Liver (tissue), 9 donors: Measurements from ENCODE around the gene RAD50. TPM values are rescaled to one million over a fixed set of nuclear protein-coding genes. Genes with fewer than 3 reads are reported as not detected.
A peak's percentile ranks its signal among the peaks of the same experiment; 100 is the strongest.

ENCODE experiments used
- DNase-seq: peaks from one replicate; pipeline ENCODE4 v3.0.0-alpha.2; 2017; ENCODE audit warnings: low spot score
- H3K27ac ChIP-seq, 2 donors: one replicate each; pipeline ENCODE4 v1.7.0; 2013; ENCODE audit warnings: inconsistent platforms in 2 of 2, low read length in 2 of 2, control low read depth in 1 of 2, low read depth in 1 of 2, mild to moderate bottlenecking in 1 of 2
- H3K27me3 ChIP-seq, 4 donors: one replicate each; pipeline versions ENCODE4 v1.6.1 to v1.7.0; 2013; ENCODE audit warnings: low read length in 3 of 4, inconsistent platforms in 1 of 4, mild to moderate bottlenecking in 1 of 4, moderate library complexity in 1 of 4; ENCODE audit not compliant: control insufficient read depth in 4 of 4, insufficient read depth in 4 of 4
- H3K36me3 ChIP-seq, 4 donors: one replicate each; pipeline versions ENCODE4 v1.6.1 to v1.7.0; 2013; ENCODE audit warnings: low read length in 3 of 4, mild to moderate bottlenecking in 3 of 4, low read depth in 1 of 4, moderate library complexity in 1 of 4; ENCODE audit not compliant: control insufficient read depth in 4 of 4, insufficient read depth in 3 of 4
- H3K4me1 ChIP-seq, 4 donors: one replicate each; pipeline versions ENCODE4 v1.6.1 to v1.7.0; 2013; ENCODE audit warnings: low read length in 3 of 4, mild to moderate bottlenecking in 3 of 4, moderate library complexity in 1 of 4; ENCODE audit not compliant: control insufficient read depth in 4 of 4, insufficient read depth in 4 of 4
- H3K4me3 ChIP-seq, 3 donors: one replicate each; pipeline versions ENCODE4 v1.6.1 to v1.7.0; 2013; ENCODE audit warnings: low read length in 3 of 3, control low read depth in 1 of 3, low read depth in 1 of 3, mild to moderate bottlenecking in 1 of 3
- H3K9ac ChIP-seq, 2 donors: one replicate each; pipeline ENCODE4 v1.7.0; 2013; ENCODE audit warnings: low read length in 2 of 2, mild to moderate bottlenecking in 2 of 2, moderate library complexity in 2 of 2, control low read depth in 1 of 2, low read depth in 1 of 2
- H3K9me3 ChIP-seq, 4 donors: one replicate each; pipeline versions ENCODE4 v1.6.1 to v1.7.0; 2013; ENCODE audit warnings: low read length in 3 of 4; ENCODE audit not compliant: control insufficient read depth in 4 of 4
- CTCF ChIP-seq: fragments of 150-350 bp; IDR thresholded peaks from 2 replicates; pipeline ENCODE4 v1.5.1; 2017; ENCODE audit warnings: improper control_type of control experiment, low read depth, low read length; ENCODE audit not compliant: missing input control
- EGR1 ChIP-seq, 2 donors: IDR thresholded peaks; 2 replicates each; pipeline ENCODE4 v1.6.1; 2016 to 2018; ENCODE audit warnings: antibody characterized with exemption in 2 of 2, low read depth in 2 of 2
- FOXA1 ChIP-seq: IDR thresholded peaks from 2 replicates; pipeline ENCODE4 v1.6.1; 2016; ENCODE audit warnings: antibody characterized with exemption
- FOXA2 ChIP-seq: IDR thresholded peaks from 2 replicates; pipeline ENCODE4 v1.6.1; 2016; ENCODE audit warnings: antibody characterized with exemption
- GABPA ChIP-seq, 2 donors: IDR thresholded peaks in 1 of 2; conservative IDR thresholded peaks in 1 of 2; 2 replicates each; pipeline ENCODE4 v1.6.1; 2016; ENCODE audit warnings: antibody characterized with exemption in 2 of 2, mild to moderate bottlenecking in 1 of 2, moderate library complexity in 1 of 2
- HNF4A ChIP-seq, 2 donors: conservative IDR thresholded peaks; 2 replicates each; pipeline ENCODE4 v1.6.1; 2016; ENCODE audit warnings: antibody characterized with exemption in 2 of 2, mild to moderate bottlenecking in 2 of 2
- HNF4G ChIP-seq: IDR thresholded peaks from 2 replicates; pipeline ENCODE4 v1.6.1; 2016; ENCODE audit warnings: antibody characterized with exemption
- JUND ChIP-seq, 2 donors: IDR thresholded peaks; 2 replicates each; pipeline ENCODE4 v1.6.1; 2016; ENCODE audit warnings: antibody characterized with exemption in 2 of 2
- NR2F2 ChIP-seq: IDR thresholded peaks from 2 replicates; pipeline ENCODE4 v1.6.1; 2016; ENCODE audit warnings: antibody characterized with exemption
- RXRA ChIP-seq, 2 donors: IDR thresholded peaks; 2 replicates each; pipeline ENCODE4 v1.6.1; 2017 to 2018; ENCODE audit warnings: antibody characterized with exemption in 2 of 2, mild to moderate bottlenecking in 1 of 2
- SP1 ChIP-seq: IDR thresholded peaks from 2 replicates; pipeline ENCODE4 v1.6.1; 2018; ENCODE audit warnings: antibody characterized with exemption, mild to moderate bottlenecking
- TAF1 ChIP-seq: conservative IDR thresholded peaks from 2 replicates; pipeline ENCODE4 v1.6.1; 2016; ENCODE audit warnings: antibody characterized with exemption, mild to moderate bottlenecking
- YY1 ChIP-seq: IDR thresholded peaks from 2 replicates; pipeline ENCODE4 v1.6.1; 2016; ENCODE audit warnings: antibody characterized with exemption, mild to moderate bottlenecking
- ZBTB33 ChIP-seq: IDR thresholded peaks from 2 replicates; pipeline ENCODE4 v1.6.1; 2016; ENCODE audit warnings: antibody characterized with exemption
- WGBS: extraction: QIAGEN DNeasy Blood & Tissue Kit; methylation state at CpG from one replicate; pipeline ENCODE4 v1.1.7; 2013; 5-methylcytosine and 5-hydroxymethylcytosine counted together
- polyA plus RNA-seq, 2 donors: library from polyadenylated mRNA; stranded (reverse) in 1 of 2; unstranded in 1 of 2; fragments of 200-250 nt in 1 of 2; fragments of >200 nt in 1 of 2; fragmentation: Nextera tagmentation in 1 of 2; extraction: Ambion mirVana in 1 of 2; gene quantifications; one replicate each; pipeline versions ENCODE4 v1.2.1 to v1.2.3, GENCODE V29; 2013 to 2015
- total RNA-seq, 2 donors: library from RNA; depleted of rRNA; stranded (reverse); fragments of >200 nt; gene quantifications; one replicate each; pipeline ENCODE4 v1.2.3, GENCODE V29; 2014
- TF ChIP-seq, protein P1 (sequence below): IDR thresholded peaks from 2 replicates; pipeline ENCODE4 v1.6.1; 2016; ENCODE audit warnings: antibody characterized with exemption
- TF ChIP-seq, protein P2 (sequence below): IDR thresholded peaks from 2 replicates; pipeline ENCODE4 v1.6.1; 2016; ENCODE audit warnings: antibody characterized with exemption
- TF ChIP-seq, protein P3 (sequence below): IDR thresholded peaks from 2 replicates; pipeline ENCODE4 v1.6.1; 2016; ENCODE audit warnings: antibody characterized with exemption, mild to moderate bottlenecking
- donor health status: healthy.
- donor health status: healthy.
- donor health status: healthy.
- donor health status: healthy.
- donor health status: healthy.

RAD50 gene
- total and polyA plus RNA-seq, 4 donors = 6.1 to 18.7 (median 14.9) TPM

- TF ChIP-seq GABPA (IDR thresholded peaks at IDR 0.05 in 1 of 2, conservative IDR thresholded peaks at IDR 0.05 in 1 of 2) = no peak
- peak in 1 of 2 donors; percentile 25 for TF ChIP-seq JUND (IDR thresholded peaks at IDR 0.05)
- Histone ChIP-seq H3K9ac (no peak overlapping the region), H3K27me3 (no peaks in the 10 kb centered on the region), H3K4me3 (no peak overlapping the region), H3K9me3 (no peaks in the 10 kb centered on the region), H3K4me1 (no peaks in the 10 kb centered on the region), H3K27ac (no peak overlapping the region), H3K36me3 (no peaks in the 10 kb centered on the region)
- DNase-seq = no peak
- WGBS = 67% methylated on average over 7 of the region's 7 CpGs
Observed at GRCh38 chr5:132677191-132677590, 120.4 kb downstream of the RAD50 start.

DNA sequence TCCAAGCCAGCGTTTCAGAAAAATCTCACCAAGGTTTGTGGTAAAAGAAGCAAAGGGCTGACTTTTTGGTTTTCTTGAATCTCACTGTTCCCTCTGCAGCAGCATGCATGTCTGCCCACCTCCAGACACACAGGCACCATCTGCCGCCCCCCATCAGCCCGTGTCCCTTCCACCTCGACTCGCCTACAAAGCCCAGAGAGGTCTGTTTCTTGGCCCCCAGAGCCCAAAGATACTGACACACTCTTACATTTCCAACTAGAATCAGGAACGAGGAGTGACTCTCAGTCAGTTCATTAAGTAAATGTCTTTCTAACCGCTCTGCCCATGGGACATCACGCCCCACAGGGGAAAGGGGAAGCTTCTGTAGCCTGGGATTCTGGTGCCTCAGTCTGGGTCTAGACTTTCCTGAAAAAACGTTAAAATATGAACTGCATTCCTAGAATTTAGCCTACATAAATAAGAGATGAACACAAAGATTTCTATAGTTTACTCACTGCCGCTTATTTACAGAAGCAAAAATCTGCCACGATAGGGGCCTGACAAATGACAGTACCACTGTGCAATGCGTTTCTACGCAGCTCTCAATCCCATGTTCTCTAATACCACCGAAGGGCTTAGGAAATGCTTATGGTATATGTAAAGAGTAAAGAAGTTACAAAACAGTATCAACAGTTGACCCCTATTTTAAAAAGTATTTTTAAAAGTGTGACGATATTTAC is 121.1 kb downstream of the RAD50 start:
- Histone ChIP-seq H3K27me3 (no peaks in the 10 kb centered on the region), H3K9ac (no peak overlapping the region), H3K4me1 (no peaks in the 10 kb centered on the region), H3K9me3 (no peaks in the 10 kb centered on the region), H3K4me3 (no peak overlapping the region), H3K36me3 (no peaks in the 10 kb centered on the region), H3K27ac (no peak overlapping the region)
- TF ChIP-seq RXRA (IDR thresholded peaks at IDR 0.05) (no peak), GABPA (IDR thresholded peaks at IDR 0.05 in 1 of 2, conservative IDR thresholded peaks at IDR 0.05 in 1 of 2) (no peak), SP1 (no peak)
- no peak for DNase-seq
- 89% methylated on average over 15 of the region's 15 CpGs for WGBS

GRCh38 chr5:132678735-132679134 is 122.0 kb downstream of the RAD50 start:
- H3K4me3 ChIP-seq = no peak overlapping the region
- no peak overlapping the region for H3K9ac ChIP-seq
- H3K27me3 ChIP-seq = no peaks in the 10 kb centered on the region
- no peak overlapping the region for H3K27ac ChIP-seq
- H3K9me3 ChIP-seq = no peaks in the 10 kb centered on the region
- WGBS = 93% methylated on average over 1 of the region's 1 CpG
- TF ChIP-seq, protein P1, sequence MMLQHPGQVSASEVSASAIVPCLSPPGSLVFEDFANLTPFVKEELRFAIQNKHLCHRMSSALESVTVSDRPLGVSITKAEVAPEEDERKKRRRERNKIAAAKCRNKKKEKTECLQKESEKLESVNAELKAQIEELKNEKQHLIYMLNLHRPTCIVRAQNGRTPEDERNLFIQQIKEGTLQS = no peak
- TF ChIP-seq HNF4A (conservative IDR thresholded peaks at IDR 0.05) = no peak
- TF ChIP-seq NR2F2 = no peak
- no peak for TF ChIP-seq JUND (IDR thresholded peaks at IDR 0.05)
- no peak for TF ChIP-seq FOXA2
- no peak for TF ChIP-seq TAF1
- TF ChIP-seq FOXA1 = no peak
- no peak for TF ChIP-seq CTCF
- TF ChIP-seq RXRA (IDR thresholded peaks at IDR 0.05) = no peak
- no peak for TF ChIP-seq GABPA (IDR thresholded peaks at IDR 0.05 in 1 of 2, conservative IDR thresholded peaks at IDR 0.05 in 1 of 2)
- no peak for TF ChIP-seq ZBTB33
- TF ChIP-seq YY1 = no peak
- TF ChIP-seq, protein P2, sequence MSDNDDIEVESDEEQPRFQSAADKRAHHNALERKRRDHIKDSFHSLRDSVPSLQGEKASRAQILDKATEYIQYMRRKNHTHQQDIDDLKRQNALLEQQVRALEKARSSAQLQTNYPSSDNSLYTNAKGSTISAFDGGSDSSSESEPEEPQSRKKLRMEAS = no peak
- TF ChIP-seq HNF4G = no peak
- TF ChIP-seq SP1 = no peak
- TF ChIP-seq, protein P3, sequence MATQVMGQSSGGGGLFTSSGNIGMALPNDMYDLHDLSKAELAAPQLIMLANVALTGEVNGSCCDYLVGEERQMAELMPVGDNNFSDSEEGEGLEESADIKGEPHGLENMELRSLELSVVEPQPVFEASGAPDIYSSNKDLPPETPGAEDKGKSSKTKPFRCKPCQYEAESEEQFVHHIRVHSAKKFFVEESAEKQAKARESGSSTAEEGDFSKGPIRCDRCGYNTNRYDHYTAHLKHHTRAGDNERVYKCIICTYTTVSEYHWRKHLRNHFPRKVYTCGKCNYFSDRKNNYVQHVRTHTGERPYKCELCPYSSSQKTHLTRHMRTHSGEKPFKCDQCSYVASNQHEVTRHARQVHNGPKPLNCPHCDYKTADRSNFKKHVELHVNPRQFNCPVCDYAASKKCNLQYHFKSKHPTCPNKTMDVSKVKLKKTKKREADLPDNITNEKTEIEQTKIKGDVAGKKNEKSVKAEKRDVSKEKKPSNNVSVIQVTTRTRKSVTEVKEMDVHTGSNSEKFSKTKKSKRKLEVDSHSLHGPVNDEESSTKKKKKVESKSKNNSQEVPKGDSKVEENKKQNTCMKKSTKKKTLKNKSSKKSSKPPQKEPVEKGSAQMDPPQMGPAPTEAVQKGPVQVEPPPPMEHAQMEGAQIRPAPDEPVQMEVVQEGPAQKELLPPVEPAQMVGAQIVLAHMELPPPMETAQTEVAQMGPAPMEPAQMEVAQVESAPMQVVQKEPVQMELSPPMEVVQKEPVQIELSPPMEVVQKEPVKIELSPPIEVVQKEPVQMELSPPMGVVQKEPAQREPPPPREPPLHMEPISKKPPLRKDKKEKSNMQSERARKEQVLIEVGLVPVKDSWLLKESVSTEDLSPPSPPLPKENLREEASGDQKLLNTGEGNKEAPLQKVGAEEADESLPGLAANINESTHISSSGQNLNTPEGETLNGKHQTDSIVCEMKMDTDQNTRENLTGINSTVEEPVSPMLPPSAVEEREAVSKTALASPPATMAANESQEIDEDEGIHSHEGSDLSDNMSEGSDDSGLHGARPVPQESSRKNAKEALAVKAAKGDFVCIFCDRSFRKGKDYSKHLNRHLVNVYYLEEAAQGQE = no peak
- TF ChIP-seq EGR1 (IDR thresholded peaks at IDR 0.05; ENCODE audit: low read depth in 2 of 2) = no peak
- no peaks in the 10 kb centered on the region for H3K36me3 ChIP-seq
- DNase-seq = no peak
- no peaks in the 10 kb centered on the region for H3K4me1 ChIP-seq
